GM21390 (cell line): Measurements from ENCODE around the gene RSRC1.
A peak's percentile ranks its signal among the peaks of the same experiment; 100 is the strongest.
"Not testable (repeated sequence)": the region's sequence is repeated elsewhere in the genome, so short reads cannot be mapped to it uniquely, and the experiment has no call there.

Experiments
- ATAC-seq: cut with Tn5 transposase; IDR thresholded peaks from one replicate; pipeline ENCODE4 v1.9.1; 2021; ENCODE audit not compliant: unreplicated experiment

The RSRC1 gene

DNA sequence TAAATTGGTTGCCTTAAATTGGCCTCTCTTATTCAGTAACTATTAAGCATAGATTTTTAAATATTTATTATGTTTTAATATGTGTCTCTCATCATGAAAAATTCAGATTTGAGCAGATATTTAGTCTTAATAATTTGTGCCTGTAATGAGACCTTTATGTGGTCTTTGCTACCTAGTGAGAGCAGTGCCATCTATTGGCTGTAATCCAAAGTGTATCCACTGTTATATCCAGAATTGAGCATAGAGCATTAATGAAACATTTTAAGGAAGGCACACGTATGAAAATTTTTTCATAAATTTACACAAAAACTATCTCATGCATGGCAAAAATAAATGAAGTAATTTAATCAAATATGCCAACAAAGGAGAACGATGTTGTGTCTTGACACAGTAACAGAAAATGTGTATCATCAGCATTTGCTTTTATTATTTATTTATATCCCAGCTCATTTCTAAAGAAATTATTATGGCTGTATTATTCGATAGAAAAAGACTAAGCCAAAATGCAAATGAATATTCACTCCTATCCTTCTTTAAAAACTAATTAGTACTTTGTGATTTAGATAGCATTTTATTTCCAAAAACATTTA, 203.5 kb downstream of the RSRC1 start:
- ATAC-seq = peak; percentile 40

DNA sequence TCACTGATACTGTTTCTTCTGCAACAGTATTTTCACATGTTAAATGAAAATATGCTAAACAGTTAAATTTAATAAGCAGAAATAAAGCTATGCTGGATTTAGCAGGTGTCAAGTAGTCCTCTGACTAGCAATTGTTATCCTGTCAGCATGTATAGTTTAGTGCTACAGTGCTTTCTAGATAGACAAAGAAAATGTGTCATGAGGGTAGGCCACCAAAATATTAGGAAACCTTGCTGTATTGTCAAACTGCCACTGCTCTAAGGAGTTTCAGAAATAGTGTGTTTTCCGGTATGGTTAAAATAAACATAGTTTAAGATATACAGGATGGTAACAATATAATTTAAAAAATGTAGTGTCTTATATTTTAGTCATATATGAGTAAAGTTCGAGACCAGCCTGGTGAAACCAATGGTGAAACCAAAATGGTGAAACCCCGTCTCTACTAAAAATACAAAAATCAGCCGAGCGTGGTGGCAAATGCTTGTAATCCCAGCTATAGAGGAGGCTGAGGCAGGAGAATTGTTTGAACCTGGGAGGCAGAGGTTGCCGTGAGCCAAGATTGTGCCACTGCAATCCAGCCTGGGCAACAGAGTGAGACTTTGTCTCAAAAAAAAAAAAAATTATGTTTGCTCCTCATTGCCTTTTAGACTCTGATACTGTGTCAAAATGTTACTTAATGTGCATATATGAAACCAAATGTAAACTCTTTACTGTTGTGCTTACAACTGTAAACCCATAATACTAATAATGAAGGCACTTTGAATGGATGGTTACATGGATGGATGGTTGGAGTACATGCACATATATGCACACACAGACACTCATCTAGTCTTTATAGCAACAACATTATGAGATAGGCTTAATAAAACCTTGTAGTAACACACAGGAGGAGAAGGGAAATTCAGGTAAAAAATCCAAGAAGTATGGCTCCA, 204.8 kb downstream of the RSRC1 start:
- ATAC-seq = peak; percentile 72

DNA sequence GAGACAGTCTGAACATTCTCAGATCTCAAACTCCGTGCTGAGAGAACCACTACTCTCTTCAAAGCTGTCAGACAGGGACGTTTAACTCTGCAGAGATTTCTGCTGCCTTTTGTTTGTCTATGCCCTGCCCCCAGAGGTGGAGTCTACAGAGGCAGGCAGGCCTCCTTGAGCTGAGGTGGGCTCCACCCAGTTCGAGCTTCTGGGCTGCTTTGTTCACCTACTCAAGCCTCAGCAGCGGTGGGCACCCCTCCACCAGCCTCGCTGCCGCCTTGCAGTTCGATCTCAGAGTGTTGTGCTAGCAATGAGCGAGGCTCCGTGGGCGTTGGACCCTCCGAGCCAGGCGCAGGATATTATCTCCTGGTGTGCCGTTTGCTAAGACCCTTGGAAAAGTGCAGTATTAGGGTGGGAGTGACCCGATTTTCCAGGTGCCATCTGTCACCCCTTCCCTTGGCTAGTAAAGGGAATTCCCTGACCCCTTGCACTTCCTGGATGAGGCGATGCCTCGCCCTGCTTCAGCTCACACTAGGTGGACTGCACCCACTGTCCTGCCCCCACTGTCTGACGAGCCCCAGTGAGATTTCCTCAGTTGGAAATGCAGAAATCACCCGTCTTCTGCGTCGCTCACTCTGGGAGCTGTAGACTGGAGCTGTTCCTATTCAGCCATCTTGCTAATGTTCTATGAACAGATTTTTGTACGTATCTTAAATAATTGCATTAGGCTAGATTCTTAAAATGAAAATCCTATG, 220.0 kb downstream of the RSRC1 start:
- ATAC-seq = not testable (repeated sequence)

DNA sequence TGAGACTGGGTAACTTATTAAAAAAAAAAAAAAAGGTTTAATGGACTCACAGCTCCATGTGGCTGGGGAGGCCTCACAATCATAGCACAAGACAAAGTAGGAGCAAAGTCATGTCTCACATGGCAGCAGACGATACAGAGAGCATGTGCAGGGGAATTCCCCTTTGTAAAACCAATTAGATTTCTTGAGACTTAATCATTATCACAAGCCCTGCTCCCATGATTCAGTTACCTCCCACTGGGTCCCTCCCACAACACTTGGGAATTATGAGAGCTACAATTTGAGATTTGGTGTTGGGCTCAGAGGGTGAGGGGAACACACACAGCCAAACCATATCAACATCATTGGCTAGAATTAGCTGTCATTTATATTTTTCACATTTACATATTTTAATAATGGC, 221.0 kb downstream of the RSRC1 start:
- ATAC-seq = no peak

DNA sequence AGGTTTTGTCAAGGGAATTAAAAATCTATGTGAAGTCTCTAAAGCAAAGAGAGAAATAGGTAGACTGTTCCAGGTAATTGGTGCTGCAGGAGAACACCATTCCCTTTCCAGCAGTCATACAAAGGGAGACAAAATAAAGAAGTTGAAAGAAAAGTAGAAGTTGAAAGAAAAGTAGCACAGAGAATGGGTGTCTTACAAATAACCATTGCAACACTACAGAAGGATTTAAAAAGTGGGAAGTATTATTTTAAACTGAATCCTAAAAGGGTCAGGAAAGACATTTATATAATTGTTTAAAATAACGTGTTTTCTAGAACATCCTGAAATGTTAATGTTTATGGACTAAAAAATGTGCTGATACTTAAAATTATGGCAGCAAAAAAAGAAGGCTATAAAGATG, 223.8 kb downstream of the RSRC1 start:
- ATAC-seq = no peak

DNA sequence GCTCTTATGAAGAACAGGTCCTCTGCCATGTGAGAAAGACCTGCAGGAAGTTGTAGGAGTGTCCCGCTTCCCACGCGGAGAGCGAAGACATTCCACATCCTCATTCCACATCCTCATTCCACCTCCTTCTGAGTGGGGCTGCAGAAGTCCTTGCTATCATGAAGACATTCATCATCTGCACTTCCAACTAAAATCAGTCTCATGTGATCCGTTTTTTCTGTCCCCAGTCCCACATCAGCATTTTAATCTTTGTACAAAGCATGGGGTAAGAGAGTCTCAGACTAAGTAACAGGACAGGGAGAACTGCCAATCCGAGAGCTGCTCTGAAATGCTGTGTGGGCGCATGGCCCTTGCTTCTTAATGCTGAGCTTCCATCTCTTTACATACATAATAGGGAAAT, 227.2 kb downstream of the RSRC1 start:
- no peak for ATAC-seq

DNA sequence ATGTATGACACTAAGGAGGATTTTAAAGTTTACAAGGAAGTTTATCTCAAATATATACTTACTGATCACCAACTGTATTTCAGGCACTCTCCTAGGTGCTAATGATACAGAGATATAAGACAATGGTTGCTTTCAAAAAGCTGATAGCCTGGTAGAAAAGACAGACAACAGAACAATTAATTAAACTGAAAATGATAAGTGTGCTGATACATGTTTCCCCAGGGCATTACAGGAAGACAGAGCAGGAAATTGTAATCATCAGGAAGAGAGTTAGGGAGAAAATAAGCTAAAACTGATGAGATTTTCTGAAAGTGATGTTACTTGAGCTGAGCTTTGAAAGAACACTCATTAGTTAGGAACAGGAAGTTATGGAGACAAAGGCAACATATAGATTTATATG, 229.7 kb downstream of the RSRC1 start:
- ATAC-seq = no peak

DNA sequence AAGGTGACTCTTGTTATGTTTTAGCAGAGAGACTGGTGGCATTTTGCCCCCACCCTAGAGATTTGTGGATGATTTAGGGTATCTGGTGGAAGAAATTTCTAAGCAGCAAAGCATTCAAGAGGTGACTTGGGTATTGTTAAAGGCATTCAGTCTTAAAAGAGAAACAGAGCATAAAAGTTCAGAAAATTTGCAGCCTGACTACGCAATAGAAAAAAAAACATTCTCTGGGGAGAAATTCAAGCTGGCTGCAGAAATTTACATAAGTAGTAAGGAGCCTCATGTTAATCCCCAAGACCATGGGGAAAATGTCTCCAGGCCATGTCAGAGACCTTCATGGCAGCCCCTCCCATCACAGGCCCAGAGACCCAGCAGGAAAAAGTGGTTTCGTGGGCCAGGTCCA, 231.1 kb downstream of the RSRC1 start:
- ATAC-seq = not testable (repeated sequence)

DNA sequence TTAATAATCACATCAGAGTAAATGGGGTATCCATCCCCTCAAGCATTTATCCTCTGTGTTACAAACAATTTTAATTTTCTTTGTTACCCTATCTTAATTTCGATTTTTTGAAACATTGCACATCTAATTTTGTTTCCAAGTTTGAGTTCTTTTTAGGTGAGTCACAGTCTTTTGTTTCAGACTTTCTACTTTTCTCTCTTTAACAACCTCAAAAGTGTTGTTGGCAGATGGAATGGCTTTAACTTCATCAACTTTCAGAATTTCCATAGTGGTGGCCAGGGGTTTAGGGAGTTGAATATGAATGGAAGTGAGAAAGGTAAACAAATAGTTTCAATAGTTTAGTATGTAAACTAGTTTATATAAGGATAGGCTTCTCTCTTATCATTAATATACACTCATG, 238.1 kb downstream of the RSRC1 start:
- no peak for ATAC-seq

DNA sequence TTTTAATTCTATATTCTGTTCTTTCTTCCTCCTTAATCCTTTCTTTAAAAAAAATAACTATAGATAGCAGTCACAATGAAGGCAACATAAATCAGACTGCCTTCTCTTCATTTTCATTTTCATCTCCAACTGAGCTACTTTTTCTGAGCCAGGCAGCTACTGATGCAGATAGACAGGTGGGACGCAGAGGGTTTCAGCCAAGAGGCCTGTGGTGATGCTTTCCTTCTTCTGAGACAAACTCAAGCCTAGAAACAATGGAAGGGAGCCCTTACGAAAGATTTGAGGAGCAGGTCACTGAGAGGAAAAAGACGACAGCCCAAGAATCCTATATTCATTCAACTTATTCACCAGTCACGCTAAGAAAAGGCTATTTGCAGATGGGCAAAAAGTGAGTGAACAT, 241.1 kb downstream of the RSRC1 start:
- no peak for ATAC-seq

DNA sequence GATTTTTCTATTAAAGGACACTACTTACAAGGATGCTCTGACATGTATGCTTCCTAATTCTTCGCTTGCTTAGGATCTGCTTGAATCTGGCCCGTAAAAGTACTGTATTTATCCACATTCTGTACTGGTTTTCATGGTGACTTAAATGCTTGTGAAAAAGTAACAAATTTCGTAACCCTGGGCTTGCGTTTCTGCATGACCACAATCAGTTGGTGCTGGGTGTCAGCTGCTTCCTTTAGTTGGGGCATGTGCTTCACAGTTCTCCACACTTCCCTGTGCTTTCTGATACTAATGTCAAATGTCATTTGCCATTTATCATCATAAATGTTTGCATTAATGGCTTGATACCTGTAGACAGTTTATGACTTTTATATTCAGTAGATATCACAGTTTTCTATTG, 242.7 kb downstream of the RSRC1 start:
- peak; percentile 45 for ATAC-seq

DNA sequence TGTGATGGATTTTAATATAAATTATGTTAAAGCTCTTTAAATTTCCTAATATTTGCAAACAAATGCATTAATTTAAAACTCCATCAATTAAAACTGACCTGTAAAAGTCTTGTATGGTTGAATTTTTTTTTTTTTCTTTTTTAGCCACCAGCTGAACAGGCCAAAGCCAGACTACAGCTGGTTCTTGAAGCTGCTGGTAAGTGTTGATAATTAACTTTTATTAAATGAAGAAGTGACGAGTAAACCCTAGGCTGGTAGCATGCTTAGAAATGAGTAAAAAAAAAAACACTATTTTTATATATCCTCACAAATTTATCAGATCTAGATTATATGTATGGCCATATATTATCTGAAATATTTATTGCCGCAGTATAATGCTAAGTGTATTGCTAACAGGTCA, 244.8 kb downstream of the RSRC1 start:
- no peak for ATAC-seq

DNA sequence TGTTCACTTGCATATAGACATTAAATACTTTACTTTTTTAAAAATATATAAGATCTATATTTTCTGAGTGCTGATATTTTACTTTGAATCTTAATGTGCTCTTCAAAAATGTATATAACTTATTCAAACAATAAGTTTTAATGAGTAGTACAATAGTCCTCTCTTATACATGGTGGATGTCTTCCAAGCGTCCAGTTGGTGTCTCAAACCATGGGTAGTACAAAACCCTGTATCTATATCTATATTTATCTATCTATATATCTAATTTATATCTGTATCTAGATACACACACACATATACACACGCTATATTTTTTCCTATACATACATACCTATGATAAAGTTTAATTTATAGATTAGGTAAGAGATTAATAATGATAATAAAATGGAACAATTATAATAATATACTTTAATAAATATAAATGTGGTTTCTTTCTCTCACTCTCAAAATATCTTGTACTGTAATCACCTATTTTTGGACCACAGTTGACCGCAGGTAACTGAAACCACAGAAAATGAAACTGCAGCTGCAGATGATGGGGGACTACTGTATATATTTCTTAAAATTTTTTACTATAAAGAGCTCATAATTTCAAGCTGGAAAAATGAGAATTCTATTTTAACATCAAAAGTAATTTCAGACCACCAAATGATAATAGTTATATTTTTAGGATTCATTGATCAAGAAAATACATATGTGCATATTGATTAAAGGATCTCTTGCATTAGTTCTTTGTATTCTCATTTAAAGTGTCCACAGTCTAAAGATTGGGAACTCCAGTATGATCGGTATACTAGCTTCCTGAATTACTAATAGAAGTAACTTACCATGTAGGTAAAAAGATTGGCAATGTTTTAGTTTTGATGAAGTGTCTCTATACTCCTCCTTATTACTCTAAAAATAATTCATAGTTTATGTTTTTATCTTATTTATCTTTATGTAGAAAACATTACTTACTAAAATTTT, 246.0 kb downstream of the RSRC1 start:
- ATAC-seq = peak; percentile 93

DNA sequence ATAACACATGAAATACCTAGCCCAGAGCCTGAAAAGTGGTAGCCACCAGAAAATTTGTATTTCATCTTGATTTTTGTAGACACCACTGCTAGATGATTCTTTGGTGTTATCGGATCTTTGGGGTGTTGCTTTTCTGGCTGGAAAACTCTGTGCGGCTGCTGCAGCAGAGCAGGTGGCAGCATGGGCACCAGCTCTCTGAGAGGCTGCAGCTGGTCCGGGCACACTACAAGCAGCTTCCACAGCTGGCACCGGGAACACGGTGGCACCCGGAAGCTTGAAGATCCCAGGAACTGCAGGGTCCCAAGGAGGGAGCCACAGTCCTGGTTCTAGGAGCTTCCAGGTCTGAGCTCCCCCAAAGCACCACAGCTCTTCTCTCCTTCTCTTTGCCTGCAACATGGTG, 249.4 kb downstream of the RSRC1 start:
- ATAC-seq = no peak

DNA sequence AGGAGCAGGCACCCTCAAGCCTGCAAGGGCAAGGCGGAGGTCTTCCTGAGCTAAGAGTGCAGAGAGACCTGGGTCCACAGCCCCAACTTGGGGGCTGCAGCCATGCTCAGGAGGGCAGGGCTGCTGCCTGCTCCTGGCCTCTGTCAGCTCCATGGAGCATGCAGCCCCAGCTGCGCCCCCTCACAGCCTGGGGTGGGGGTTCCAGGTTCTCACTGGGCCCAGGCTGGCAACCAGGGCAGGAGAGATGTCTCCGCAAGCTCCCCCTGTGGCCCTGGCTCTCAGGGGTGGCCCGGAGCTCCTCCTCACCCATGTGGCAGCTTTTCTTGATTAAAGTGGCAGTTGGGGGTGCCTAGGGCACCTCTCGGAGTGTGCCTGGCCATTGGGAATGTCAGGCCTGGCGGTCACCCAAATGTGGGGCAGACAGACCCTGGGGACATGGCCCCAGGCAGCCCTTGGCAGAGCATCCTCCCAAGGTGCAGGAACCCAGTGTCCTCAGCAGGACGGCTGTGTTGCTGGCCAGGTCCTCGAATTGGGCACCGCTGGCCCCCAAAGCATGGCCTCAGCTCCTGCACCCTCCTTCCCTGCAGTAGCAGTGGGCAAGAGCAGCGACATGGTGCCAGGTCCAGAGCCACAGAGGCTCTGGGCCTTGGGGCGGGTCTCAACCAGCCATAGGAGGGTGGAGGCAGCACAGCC, 251.0 kb downstream of the RSRC1 start:
- no peak for ATAC-seq

DNA sequence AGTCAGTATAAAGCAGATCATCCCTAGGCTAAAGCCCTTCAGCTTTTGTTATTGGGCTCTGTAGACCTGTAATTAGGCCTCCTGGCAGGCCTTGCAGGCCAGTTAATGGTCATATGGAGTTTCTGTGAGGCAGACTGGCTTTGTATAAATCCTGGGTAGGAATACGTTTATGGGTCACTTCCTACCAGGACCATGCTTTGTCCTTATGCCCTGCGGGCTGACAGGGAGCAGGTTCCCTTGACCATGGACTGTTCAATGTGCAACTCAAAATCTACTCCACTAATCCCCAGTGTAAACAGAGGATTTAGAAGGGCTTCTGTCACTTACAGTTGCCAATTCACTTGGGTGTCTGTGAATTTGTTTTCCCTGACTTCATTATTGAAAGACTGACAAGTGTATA, 258.4 kb downstream of the RSRC1 start:
- no peak for ATAC-seq

DNA sequence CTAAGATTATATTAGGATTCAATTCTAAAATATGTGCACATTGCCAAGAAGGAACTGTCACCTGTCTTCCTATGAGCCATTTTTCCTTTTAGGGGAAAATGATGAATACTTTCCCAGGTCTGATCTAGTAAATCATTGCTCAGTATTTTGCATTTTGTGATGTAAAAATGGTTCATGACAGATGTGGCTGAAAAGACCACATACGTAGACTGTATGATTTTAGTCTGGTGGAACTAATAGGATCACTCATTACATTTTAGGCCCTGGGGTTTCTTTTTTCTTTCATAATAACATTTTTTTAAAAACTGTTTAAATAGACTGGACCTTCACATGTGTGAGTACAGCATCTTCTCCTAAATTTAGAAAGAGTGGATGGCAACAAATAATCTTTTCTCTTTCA, 259.4 kb downstream of the RSRC1 start:
- no peak for ATAC-seq

DNA sequence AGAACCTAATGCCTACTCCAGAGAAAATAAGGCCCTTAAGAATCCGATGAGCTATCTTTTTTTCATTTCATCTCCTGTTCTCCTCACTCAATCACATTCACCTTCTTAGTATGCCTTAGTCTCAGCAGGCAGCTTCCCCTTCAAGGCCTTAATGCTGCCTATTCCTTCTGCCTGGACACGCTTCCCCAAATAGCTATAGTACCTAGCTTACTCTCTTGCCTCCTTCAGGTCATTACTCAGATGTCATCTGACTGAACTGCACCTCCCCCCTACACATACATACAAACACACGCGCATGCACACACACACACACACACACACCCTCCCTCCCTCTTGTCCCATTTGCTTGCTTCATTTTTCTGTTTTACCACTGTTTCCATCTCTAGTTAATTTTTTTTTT, 269.6 kb downstream of the RSRC1 start:
- no peak for ATAC-seq

DNA sequence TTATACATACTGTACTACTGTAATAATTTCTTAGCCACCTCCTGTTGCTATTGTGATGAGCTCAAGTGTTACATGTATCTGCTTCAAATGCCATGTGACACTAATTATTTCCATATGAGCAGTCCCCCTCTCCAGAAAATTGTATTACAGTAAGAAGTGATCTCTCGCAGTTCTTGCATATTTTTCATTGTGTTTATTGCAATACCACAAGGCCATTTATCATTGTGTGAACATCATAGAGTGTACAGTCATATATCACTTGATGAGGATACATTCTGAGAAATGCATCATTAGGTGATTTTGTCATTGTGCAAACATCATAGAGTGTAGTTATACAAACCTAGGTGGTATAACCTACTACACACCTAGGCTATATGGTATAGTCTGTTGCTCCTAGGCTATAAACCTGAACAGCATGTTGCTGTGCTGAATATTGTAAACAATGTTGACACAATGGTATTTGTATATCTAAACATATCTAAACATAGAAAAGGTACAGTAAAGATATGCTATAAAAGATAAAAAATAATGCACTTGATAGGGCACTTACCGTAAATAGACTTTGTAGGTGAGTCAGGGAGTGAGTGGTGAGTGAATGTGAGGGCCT, 271.5 kb downstream of the RSRC1 start:
- ATAC-seq = no peak

DNA sequence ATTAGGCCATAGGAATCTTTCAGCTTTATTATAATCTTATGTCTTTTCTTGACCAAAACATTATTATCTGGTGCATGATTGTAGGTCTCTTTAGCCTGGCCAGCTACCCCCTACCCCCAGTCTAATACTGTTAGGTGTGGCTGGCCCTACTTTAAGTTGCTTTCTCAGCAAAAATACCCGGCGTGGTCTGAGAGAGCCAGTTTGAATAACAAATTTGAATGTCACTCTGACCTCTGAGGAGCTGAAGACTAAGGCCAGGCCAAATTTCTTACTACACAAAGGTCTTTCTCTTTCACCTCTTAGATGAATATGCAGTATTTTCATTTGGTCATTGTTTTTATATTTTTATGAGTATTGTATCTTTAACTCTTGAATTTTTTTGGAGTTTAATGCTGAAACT, 272.6 kb downstream of the RSRC1 start:
- ATAC-seq = no peak
